Natural killer cell (primary cell): ENCODE data around the gene KIFAP3. TPM values are rescaled to one million over a fixed set of nuclear protein-coding genes. Genes with fewer than 3 reads are reported as not detected.
"Not testable (repeated sequence)": the region's sequence is repeated elsewhere in the genome, so short reads cannot be mapped to it uniquely, and the experiment has no call there.

Source experiments
- ATAC-seq, 3 donors: fragments of 150-1000 bp in 2 of 3; fragments of 200-7000 bp in 1 of 3; cut with Tn5 transposase; 1 replicate in 1 of 3; 2 replicates in 2 of 3; pipeline ENCODE4 v1.10.0; 2021; ENCODE audit warnings: mild to moderate bottlenecking in 2 of 3, moderate library complexity in 2 of 3
- DNase-seq, 2 donors: peaks; one replicate each; pipeline versions ENCODE4 v3.0.0 to v3.0.0-alpha.2; 2013 to 2021; ENCODE audit warnings: mixed read lengths in 1 of 2
- H3K27ac ChIP-seq: one replicate; pipeline ENCODE4 v1.5.1; 2013; ENCODE audit warnings: mild to moderate bottlenecking, low read length
- H3K27me3 ChIP-seq: one replicate; pipeline ENCODE4 v1.6.1; 2013; ENCODE audit warnings: low read length; ENCODE audit not compliant: control insufficient read depth, insufficient read depth
- H3K36me3 ChIP-seq: one replicate; pipeline ENCODE4 v1.6.1; 2013; ENCODE audit warnings: low read length; ENCODE audit not compliant: control insufficient read depth, insufficient read depth
- H3K4me1 ChIP-seq: one replicate; pipeline ENCODE4 v1.6.1; 2013; ENCODE audit warnings: low read length; ENCODE audit not compliant: control insufficient read depth, insufficient read depth
- H3K4me3 ChIP-seq: one replicate; pipeline ENCODE4 v1.5.1; 2013; ENCODE audit warnings: low read length
- H3K9me3 ChIP-seq: one replicate; pipeline ENCODE4 v1.6.1; 2013; ENCODE audit warnings: low read length; ENCODE audit not compliant: control insufficient read depth, insufficient read depth
- H3K27ac Mint-ChIP-seq, 2 donors: one replicate each; pipeline ENCODE4 v1.8.0; 2022; ENCODE audit warnings: mild to moderate bottlenecking in 2 of 2, mixed read lengths in 2 of 2, moderate library complexity in 1 of 2
- H3K27me3 Mint-ChIP-seq, 2 donors: one replicate each; pipeline ENCODE4 v1.8.0; 2022; ENCODE audit warnings: low read depth in 2 of 2, mixed read lengths in 2 of 2
- H3K36me3 Mint-ChIP-seq: one replicate; pipeline ENCODE4 v1.8.0; 2022; ENCODE audit warnings: mixed read lengths
- H3K4me1 Mint-ChIP-seq, 2 donors: one replicate each; pipeline ENCODE4 v1.8.0; 2022; ENCODE audit warnings: mixed read lengths in 2 of 2
- H3K4me3 Mint-ChIP-seq: one replicate; pipeline ENCODE4 v1.8.0; 2022; ENCODE audit warnings: mild to moderate bottlenecking, moderate library complexity, mixed read lengths
- H3K9me3 Mint-ChIP-seq, 2 donors: one replicate each; pipeline ENCODE4 v1.8.0; 2022; ENCODE audit warnings: mixed read lengths in 2 of 2
- WGBS: methylation state at CpG from one replicate; pipeline ENCODE4 v1.1.7; 2013; ENCODE audit warnings: missing lambda C conversion rate; ENCODE audit not compliant: insufficient coverage; 5-methylcytosine and 5-hydroxymethylcytosine counted together
- intact Hi-C: fragments of 100-400 bp; cut with micrococcal nuclease; formaldehyde crosslinking; loops from one replicate; pipeline ENCODE4 v1.14.2; 2022
- total RNA-seq, 4 donors: library from RNA; stranded (reverse); fragments of 120-200 nt in 1 of 4; gene quantifications; one replicate each; pipeline versions ENCODE4 v1.2.3 to v1.2.4, GENCODE V29; 2013 to 2022
- TF ChIP-seq, protein P1 (sequence below): fragments of 200-600 bp; IDR thresholded peaks from one replicate; pipeline ENCODE4 v1.8.0; 2022; ENCODE audit warnings: antibody characterized with exemption

Gene KIFAP3
- total RNA-seq, 3 donors from 2014 or later (not counting 1 experiment from before 2014, with no cell fraction given): 31.0 to 34.3 (median 33.7) TPM

DNA sequence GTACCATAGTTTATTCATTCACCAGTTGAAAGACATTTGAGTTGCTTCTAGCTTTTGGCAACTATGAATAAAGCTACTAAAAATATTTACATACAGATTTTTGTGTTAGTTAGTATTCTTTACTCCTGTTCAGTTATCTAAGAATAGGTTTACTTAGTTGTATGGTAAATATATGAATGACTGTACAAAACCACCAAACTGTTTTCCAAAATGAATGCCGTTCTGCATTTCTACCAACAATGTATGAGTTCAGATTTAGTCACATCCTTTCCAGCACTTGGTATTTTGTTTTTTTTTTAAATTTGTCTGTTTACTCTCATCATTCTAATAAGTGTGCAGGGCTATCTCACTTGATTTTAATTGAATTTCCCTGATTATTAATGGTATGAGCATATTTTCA lies 3.4 kb upstream of the KIFAP3 start:
- Mint-ChIP-seq H3K36me3 (no peaks in the 10 kb centered on the region), H3K4me3 (no peak overlapping the region), H3K9me3 (peaks cover 0 to 2% of the 10 kb centered on the region in 2 donors), H3K4me1 (peaks cover 25 to 28% of the 10 kb centered on the region in 2 donors), H3K27me3 (peaks cover 3 to 5% of the 10 kb centered on the region in 2 donors), H3K27ac (no peak overlapping the region)
- Histone ChIP-seq H3K36me3 (no peaks in the 10 kb centered on the region), H3K9me3 (peaks cover 3% of the 10 kb centered on the region), H3K4me1 (peaks cover 9% of the 10 kb centered on the region), H3K4me3 (no peak overlapping the region), H3K27me3 (peaks cover under 1% of the 10 kb centered on the region), H3K27ac (no peak overlapping the region)
- DNase-seq: no peak
- intact Hi-C loops: loop anchor here (5.0 kb wide), 1 partner anchor 454 kb away; the partner anchor contains the start of gene GORAB
- WGBS: no CpG with 5 or more reads among the region's 1 CpG
- no peak for ATAC-seq
- TF ChIP-seq, protein P1, sequence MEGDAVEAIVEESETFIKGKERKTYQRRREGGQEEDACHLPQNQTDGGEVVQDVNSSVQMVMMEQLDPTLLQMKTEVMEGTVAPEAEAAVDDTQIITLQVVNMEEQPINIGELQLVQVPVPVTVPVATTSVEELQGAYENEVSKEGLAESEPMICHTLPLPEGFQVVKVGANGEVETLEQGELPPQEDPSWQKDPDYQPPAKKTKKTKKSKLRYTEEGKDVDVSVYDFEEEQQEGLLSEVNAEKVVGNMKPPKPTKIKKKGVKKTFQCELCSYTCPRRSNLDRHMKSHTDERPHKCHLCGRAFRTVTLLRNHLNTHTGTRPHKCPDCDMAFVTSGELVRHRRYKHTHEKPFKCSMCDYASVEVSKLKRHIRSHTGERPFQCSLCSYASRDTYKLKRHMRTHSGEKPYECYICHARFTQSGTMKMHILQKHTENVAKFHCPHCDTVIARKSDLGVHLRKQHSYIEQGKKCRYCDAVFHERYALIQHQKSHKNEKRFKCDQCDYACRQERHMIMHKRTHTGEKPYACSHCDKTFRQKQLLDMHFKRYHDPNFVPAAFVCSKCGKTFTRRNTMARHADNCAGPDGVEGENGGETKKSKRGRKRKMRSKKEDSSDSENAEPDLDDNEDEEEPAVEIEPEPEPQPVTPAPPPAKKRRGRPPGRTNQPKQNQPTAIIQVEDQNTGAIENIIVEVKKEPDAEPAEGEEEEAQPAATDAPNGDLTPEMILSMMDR: no peak

DNA sequence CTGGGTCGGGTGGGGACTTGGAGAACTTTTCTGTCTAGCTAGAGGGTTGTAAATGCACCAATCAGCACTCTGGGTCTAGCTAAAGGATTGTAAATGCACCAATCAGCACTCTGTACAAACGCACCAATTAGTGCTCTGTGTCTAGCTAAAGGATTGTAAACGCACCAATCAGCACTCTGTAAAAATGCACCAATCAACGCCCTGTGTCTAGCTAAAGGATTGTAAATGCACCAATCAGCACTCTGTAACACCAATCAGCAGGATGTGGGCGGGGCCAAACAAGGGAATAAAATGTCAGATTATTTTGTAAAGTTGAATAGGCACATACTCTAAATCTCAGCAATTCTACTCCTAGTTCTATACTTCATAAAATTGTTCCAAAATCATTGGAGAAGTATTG lies 2.5 kb upstream of the KIFAP3 start:
- WGBS: 98% methylated on average over 3 of the region's 5 CpGs
- H3K9me3 ChIP-seq, H3K27ac ChIP-seq, ATAC-seq, H3K36me3 ChIP-seq, H3K4me1 ChIP-seq, H3K27me3 ChIP-seq, H3K27me3 Mint-ChIP-seq, H3K27ac Mint-ChIP-seq, H3K4me3 Mint-ChIP-seq, H3K4me3 ChIP-seq, H3K9me3 Mint-ChIP-seq, H3K36me3 Mint-ChIP-seq: not testable (repeated sequence)
- DNase-seq: peak in 1 of 2 donors; percentile 11
- intact Hi-C loops: loop anchor here (5.0 kb wide), 1 partner anchor 455 kb away; the partner anchor contains the start of gene GORAB
- H3K4me1 Mint-ChIP-seq: peaks cover 30 to 33% of the 10 kb centered on the region in 2 donors

DNA sequence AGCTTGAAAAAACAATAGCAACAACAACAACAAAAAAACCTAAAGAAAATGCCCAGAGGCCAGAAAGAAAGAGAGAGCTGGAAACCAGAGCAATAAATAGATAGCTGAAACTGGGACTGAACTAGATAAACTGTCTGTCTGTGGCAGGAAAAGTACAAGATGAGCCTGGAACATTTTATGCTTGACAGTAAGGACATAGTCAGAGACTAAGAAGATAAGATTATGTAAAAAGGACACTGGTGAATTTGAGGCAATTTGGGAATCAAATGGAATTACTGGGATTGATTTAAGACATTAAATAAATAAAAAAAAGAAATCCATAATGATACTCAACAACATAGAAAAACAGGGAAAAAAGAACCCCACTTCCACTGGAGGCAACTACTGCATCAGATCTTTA lies 1.7 kb upstream of the KIFAP3 start:
- H3K4me1 Mint-ChIP-seq: peaks cover 34 to 39% of the 10 kb centered on the region in 2 donors
- ATAC-seq (no peak), DNase-seq (no peak)
- H3K27me3 Mint-ChIP-seq: peaks cover 0 to 3% of the 10 kb centered on the region in 2 donors
- TF ChIP-seq, protein P1: no peak
- no peaks in the 10 kb centered on the region for H3K36me3 Mint-ChIP-seq
- intact Hi-C loops: loop anchor here (5.0 kb wide), 1 partner anchor 456 kb away; the partner anchor contains the start of gene GORAB
- peak overlapping the region; percentile 95 to 98 for H3K27ac Mint-ChIP-seq
- Histone ChIP-seq H3K36me3 (no peaks in the 10 kb centered on the region), H3K4me3 (no peak overlapping the region), H3K27me3 (no peaks in the 10 kb centered on the region), H3K9me3 (peaks cover 3% of the 10 kb centered on the region), H3K4me1 (peaks cover 9% of the 10 kb centered on the region), H3K27ac (no peak overlapping the region)
- peaks cover 0 to 2% of the 10 kb centered on the region in 2 donors for H3K9me3 Mint-ChIP-seq
- no peak overlapping the region for H3K4me3 Mint-ChIP-seq

DNA sequence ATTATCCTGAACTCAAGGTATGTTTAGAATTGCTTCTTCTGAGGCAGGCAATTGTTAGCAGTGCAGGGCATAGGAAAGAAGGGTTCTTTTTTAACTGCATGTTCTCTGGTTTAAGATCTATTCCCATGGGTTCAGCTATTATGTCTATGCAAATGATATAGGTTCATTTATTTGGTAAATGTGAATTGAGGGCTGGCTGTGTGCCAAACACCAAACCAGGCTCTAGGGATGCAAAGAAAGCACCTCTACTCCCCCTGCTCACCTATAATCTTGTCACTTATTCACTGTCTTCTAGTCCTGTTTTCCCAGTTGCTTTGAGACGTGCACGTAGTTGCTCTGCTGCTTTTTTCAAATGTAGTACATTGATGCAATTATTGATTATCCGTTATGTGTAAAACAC lies 691 bp upstream of the KIFAP3 start:
- Histone ChIP-seq H3K36me3 (no peaks in the 10 kb centered on the region), H3K4me3 (peak overlapping the region; percentile 65), H3K27ac (peak overlapping the region; percentile 89), H3K4me1 (peaks cover 9% of the 10 kb centered on the region), H3K9me3 (peaks cover 3% of the 10 kb centered on the region), H3K27me3 (no peaks in the 10 kb centered on the region)
- ATAC-seq (no peak), DNase-seq (peak in 1 of 2 donors; percentile 49)
- 68% methylated on average over 2 of the region's 3 CpGs for WGBS
- Mint-ChIP-seq H3K9me3 (peaks cover 0 to 2% of the 10 kb centered on the region in 2 donors), H3K4me3 (peak overlapping the region; percentile 92), H3K36me3 (no peaks in the 10 kb centered on the region), H3K27ac (peak overlapping the region; percentile 95 to 98), H3K27me3 (peaks cover 0 to 3% of the 10 kb centered on the region in 2 donors), H3K4me1 (peaks cover 44 to 50% of the 10 kb centered on the region in 2 donors)
- TF ChIP-seq, protein P1: no peak
- intact Hi-C loops: loop anchor here (5.0 kb wide), 1 partner anchor 457 kb away; the partner anchor contains the start of gene GORAB
